Measurements from ENCODE around the gene PAPPA.

- TF ChIP-seq USF1 (CRISPR knock-in tag; IDR thresholded peaks at IDR 0.05) (no peak), CTCF (IDR thresholded peaks at IDR 0.05) (no peak), FOXK1 (CRISPR knock-in tag; IDR thresholded peaks at IDR 0.05) (no peak), USF2 (CRISPR knock-in tag; IDR thresholded peaks at IDR 0.05) (no peak), NR1H2 (CRISPR knock-in tag; IDR thresholded peaks at IDR 0.05) (no peak), ATF3 (CRISPR knock-in tag; conservative IDR thresholded peaks at IDR 0.05) (no peak), ZBTB21 (CRISPR knock-in tag; IDR thresholded peaks at IDR 0.05; ENCODE audit: borderline replicate concordance) (no peak), ZNF512 (CRISPR knock-in tag; IDR thresholded peaks at IDR 0.05; ENCODE audit: borderline replicate concordance) (no peak), SP1 (CRISPR knock-in tag; conservative IDR thresholded peaks at IDR 0.05) (no peak), ATF1 (CRISPR knock-in tag; IDR thresholded peaks at IDR 0.05) (no peak), ATF6 (CRISPR knock-in tag; IDR thresholded peaks at IDR 0.05) (no peak)
Observed at GRCh38 chr9:116323012-116323411, 169.4 kb downstream of the PAPPA start.

All from WTC11 (cell line).